HepG2 (cell line): Measurements from ENCODE around the gene KRT71. TPM values are rescaled to one million over a fixed set of nuclear protein-coding genes. Genes with fewer than 3 reads are reported as not detected.

Source experiments
- ATAC-seq: fragments of 200-7000 bp; cut with Tn5 transposase; 3 replicates; pipeline ENCODE4 v1.9.1; 2020; ENCODE audit warnings: mild to moderate bottlenecking, moderate library complexity
- BruUV-seq: library from RNA; stranded (reverse); fragments of 400-500 nt; replicated peaks from 2 replicates; lab custom pipeline; 2021; lab: Mats Ljungman, UMichigan
- CTCF ChIA-PET: fragments of 300-600 bp; formaldehyde crosslinking; extraction: SDS; loops from one replicate; lab custom pipeline; 2021; ENCODE audit warnings: low total read pairs, inconsistent platforms, low intra/inter-chr PET ratio; lab: Yijun Ruan, JAX
- POLR2A ChIA-PET: fragments of 350-600 bp; sonication (Branson Sonifier 250); formaldehyde crosslinking; loops from one replicate; lab custom pipeline; 2020; ENCODE audit warnings: antibody characterized with exemption, inconsistent platforms; lab: Yijun Ruan, JAX
- DNase-seq: peaks from one replicate; pipeline ENCODE4 v3.0.0-alpha.2; 2015; ENCODE audit warnings: low spot score
- FAIRE-seq: peaks from 3 replicates; lab custom pipeline; 2011; peaks lifted over from hg19 to GRCh38; lab: Jason Lieb, UNC
- H2AFZ ChIP-seq: one replicate; pipeline ENCODE4 v1.6.1; 2011; ENCODE audit warnings: low read length, inconsistent platforms
- H3K27ac ChIP-seq: fragments of 300-600 bp; 3 replicates; pipeline ENCODE4 v1.8.0; 2011; ENCODE audit warnings: mixed run types, mild to moderate bottlenecking, mixed read lengths, low read length, inconsistent platforms; ENCODE audit not compliant: insufficient read depth; ENCODE audit errors: extremely low read length
- H3K27me3 ChIP-seq, 2 experiments: fragments of 200-600 bp in 1 of 2; 2 replicates in 1 of 2; 3 replicates in 1 of 2; pipeline versions ENCODE4 v1.6.0 to v1.8.0; 2011; ENCODE audit warnings: low read length in 2 of 2, mild to moderate bottlenecking in 2 of 2, moderate library complexity in 2 of 2, inconsistent platforms in 1 of 2; ENCODE audit not compliant: insufficient read depth in 2 of 2, control insufficient read depth in 1 of 2
- H3K36me3 ChIP-seq, 2 experiments: fragments of 200-600 bp in 1 of 2; replicated peaks in 1 of 2; 2 replicates in 1 of 2; 3 replicates in 1 of 2; pipeline versions ENCODE4 v1.5.1 to v1.8.0; 2011; ENCODE audit warnings: low read length in 2 of 2, inconsistent platforms in 1 of 2; ENCODE audit not compliant: insufficient read depth in 2 of 2, control insufficient read depth in 1 of 2
- H3K4me1 ChIP-seq: 2 replicates; pipeline ENCODE4 v1.5.1; 2012; ENCODE audit warnings: low read length, inconsistent platforms; ENCODE audit not compliant: insufficient read depth
- H3K4me2 ChIP-seq: 2 replicates; pipeline ENCODE4 v1.6.0; 2011; ENCODE audit warnings: low read depth, low read length, inconsistent platforms
- H3K4me3 ChIP-seq, 3 experiments: fragments of 200-600 bp in 1 of 3; sonication (generic), shearing (Covaris generic) in 1 of 3; replicated peaks in 1 of 3; 2 replicates each; pipeline ENCODE4 v1.5.1; 2011 to 2016; ENCODE audit warnings: low read length in 3 of 3, inconsistent platforms in 2 of 3, low read depth in 2 of 3, mild to moderate bottlenecking in 2 of 3, control low read depth in 1 of 3, mixed read lengths in 1 of 3; ENCODE audit not compliant: insufficient read depth in 1 of 3
- H3K79me2 ChIP-seq: one replicate; pipeline ENCODE4 v1.6.1; 2011; ENCODE audit warnings: low read length, inconsistent platforms; ENCODE audit not compliant: insufficient read depth
- H3K9ac ChIP-seq: 2 replicates; pipeline ENCODE4 v1.6.0; 2011; ENCODE audit warnings: mild to moderate bottlenecking, low read depth, low read length, inconsistent platforms; ENCODE audit not compliant: insufficient read depth
- H3K9me3 ChIP-seq: 2 replicates; pipeline ENCODE4 v1.5.1; 2012; ENCODE audit warnings: mild to moderate bottlenecking, low read length
- H4K20me1 ChIP-seq: 2 replicates; pipeline ENCODE4 v1.6.0; 2011; ENCODE audit warnings: inconsistent platforms, mild to moderate bottlenecking, low read length, moderate library complexity; ENCODE audit not compliant: insufficient read depth
- ARID2 ChIP-seq: sonication (generic); formaldehyde crosslinking; IDR thresholded peaks from 2 replicates; pipeline ENCODE4 v1.8.1; 2022; ENCODE audit warnings: mild to moderate bottlenecking, missing genetic modification reagents, borderline replicate concordance
- ATAD3A ChIP-seq: sonication (generic); formaldehyde crosslinking; IDR thresholded peaks from 2 replicates; pipeline ENCODE4 v1.4.0; 2020; ENCODE audit warnings: missing genetic modification reagents
- DBP ChIP-seq: sonication (generic); formaldehyde crosslinking; IDR thresholded peaks from 2 replicates; pipeline ENCODE4 v1.4.0; 2020; ENCODE audit warnings: missing genetic modification reagents; ENCODE audit errors: not compliant biosample characterization
- DR1 ChIP-seq: sonication (generic); formaldehyde crosslinking; IDR thresholded peaks from 2 replicates; pipeline ENCODE4 v1.8.0; 2021; ENCODE audit warnings: mild to moderate bottlenecking, missing genetic modification reagents, inconsistent platforms
- GATA4 ChIP-seq: sonication (generic); IDR thresholded peaks from 2 replicates; pipeline ENCODE4 v1.6.1; 2016; ENCODE audit warnings: antibody characterized with exemption, low read depth, borderline replicate concordance
- GPN1 ChIP-seq: sonication (generic); formaldehyde crosslinking; IDR thresholded peaks from 2 replicates; pipeline ENCODE4 v1.5.1; 2020; ENCODE audit warnings: missing genetic modification reagents, borderline replicate concordance
- HNF4G ChIP-seq, 2 experiments: sonication (generic) in 1 of 2; formaldehyde crosslinking in 1 of 2; IDR thresholded peaks; 2 replicates each; pipeline versions ENCODE4 v1.4.0 to v1.6.1; 2011 to 2020; ENCODE audit warnings: borderline replicate concordance in 2 of 2, low read depth in 2 of 2, mild to moderate bottlenecking in 2 of 2, low read length in 1 of 2, missing genetic modification reagents in 1 of 2, moderate library complexity in 1 of 2
- MAFF ChIP-seq: IDR thresholded peaks from 2 replicates; pipeline ENCODE4 v1.6.1; 2011; ENCODE audit warnings: low read depth, low read length, improper control_type of control experiment
- MZF1 ChIP-seq: sonication (generic); formaldehyde crosslinking; IDR thresholded peaks from 2 replicates; pipeline ENCODE4 v1.8.1; 2023; ENCODE audit warnings: mild to moderate bottlenecking, missing genetic modification reagents, borderline replicate concordance
- RBM22 ChIP-seq: fragments of 200-400 bp; formaldehyde crosslinking; optimal IDR thresholded peaks from 2 replicates; pipeline ENCODE3; 2017; ENCODE audit warnings: mild to moderate bottlenecking, low read length, moderate library complexity
- SRSF9 ChIP-seq: fragments of 200-400 bp; formaldehyde crosslinking; IDR thresholded peaks from 2 replicates; pipeline ENCODE4 v1.6.1; 2018; ENCODE audit warnings: borderline replicate concordance, mild to moderate bottlenecking, low read depth, low read length; ENCODE audit not compliant: insufficient read depth, poor library complexity, severe bottlenecking
- WGBS: methylation state at CpG from one replicate; pipeline ENCODE4 v1.1.6; 2017; ENCODE audit warnings: low lambda C conversion rate; 5-methylcytosine and 5-hydroxymethylcytosine counted together
- in situ Hi-C: cut with HindIII; loops from 2 replicates; pipeline ENCODE4 v1.10.0; 2017; ENCODE audit warnings: low pct_unique_long_range_greater_than_20kb; ENCODE audit not compliant: extremely low pct_ligation_motif_present
- intact Hi-C: fragments of 100-400 bp; cut with micrococcal nuclease; formaldehyde crosslinking; loops from one replicate; pipeline ENCODE4 v1.10.0; 2022; ENCODE audit not compliant: unreplicated experiment
- polyA plus RNA-seq, 8 experiments: library from polyadenylated mRNA; depleted of rRNA in 3 of 8; stranded (reverse) in 7 of 8; unstranded in 1 of 8; fragments of >200 nt; fragmentation: Illumina TruSeq in 4 of 8; extraction: Trizol in 4 of 8; gene quantifications; 2 replicates each; pipeline versions ENCODE4 v1.2.1 to v1.2.3, GENCODE V29; 2011 to 2016; ENCODE audit warnings: low read depth in 4 of 8, missing spikeins in 1 of 8, mixed read lengths in 1 of 8; ENCODE audit not compliant: insufficient read depth in 1 of 8
- total RNA-seq, 5 experiments: library from RNA; depleted of rRNA; stranded (reverse); fragments of >200 nt; fragmentation: Illumina TruSeq; extraction: Trizol; gene quantifications; 2 replicates each; pipeline ENCODE4 v1.2.3, GENCODE V29; 2016; ENCODE audit warnings: low read depth in 1 of 5
- TF ChIP-seq, protein P1 (sequence below): IDR thresholded peaks from 2 replicates; pipeline ENCODE4 v1.6.1; 2016; ENCODE audit warnings: missing biosample characterization, missing genetic modification reagents, low read depth

KRT71 gene
- total and polyA plus RNA-seq, 2 of the 13 experiments (the other 11 are each of a cell fraction or from before 2014, with no cell fraction given), result not detected

DNA sequence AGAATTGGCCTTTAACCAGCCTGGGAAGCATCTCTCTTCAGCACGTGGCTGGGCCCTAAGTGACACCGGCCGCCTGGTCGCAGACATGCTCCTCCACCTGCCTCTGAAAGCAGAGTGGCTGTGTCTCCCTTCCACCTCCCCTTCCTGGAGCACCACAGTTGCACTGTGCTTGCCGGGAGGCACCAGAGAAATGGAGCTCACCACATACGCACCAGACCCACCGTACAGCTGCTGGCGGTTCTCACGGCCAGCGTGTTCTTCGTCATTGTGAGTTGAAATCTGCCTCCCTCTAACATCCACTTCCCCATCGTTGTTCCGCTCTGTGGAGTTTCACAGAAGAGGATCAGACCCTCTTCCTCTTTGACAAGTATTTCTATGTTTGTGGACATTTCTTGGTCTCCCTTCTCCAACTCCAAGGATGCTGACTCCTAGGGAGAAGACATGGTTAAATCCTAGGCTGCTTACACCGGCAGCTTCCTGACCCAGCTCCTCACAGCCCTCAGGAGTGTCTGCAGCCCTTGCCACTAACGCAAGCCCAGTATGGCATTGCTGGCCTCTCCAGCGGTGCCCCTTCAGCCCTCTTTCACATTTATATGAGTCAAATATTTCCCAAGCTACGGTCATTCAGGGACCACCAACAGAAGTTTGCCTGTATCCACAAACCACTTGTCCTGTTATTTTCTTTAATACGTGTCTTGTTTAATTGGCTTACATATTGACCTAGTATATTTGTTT lies 21.2 kb downstream of the KRT71 start:
- CTCF ChIA-PET, result no interaction called here
- Histone ChIP-seq H3K27ac (no peak overlapping the region), H3K27me3 (peaks cover 3 to 14% of the 10 kb centered on the region in 2 experiments; a peak in 4 of 5 replicates), H3K79me2 (no peaks in the 10 kb centered on the region), H3K4me2 (no peak overlapping the region), H3K4me3 (no peak overlapping the region), H3K4me1 (no peaks in the 10 kb centered on the region), H3K9ac (no peak overlapping the region), H3K36me3 (no peaks in the 10 kb centered on the region), H4K20me1 (no peaks in the 10 kb centered on the region), H2AFZ (no peak overlapping the region), H3K9me3 (no peaks in the 10 kb centered on the region)
- in situ Hi-C loops (loop anchor here (25.0 kb wide), 1 partner anchor 394 kb away; no protein-coding TSS in a partner anchor), intact Hi-C loops (no loop called here)
- POLR2A ChIA-PET, result no interaction called here
- FAIRE-seq, result no peak
- ATAC-seq, result no peak
- WGBS, result 36% methylated on average over 16 of the region's 18 CpGs
- DNase-seq, result no peak
- BruUV-seq, result no TSS peak
- no peak for TF ChIP-seq HNF4G (IDR thresholded peaks at IDR 0.05; ENCODE audit: borderline replicate concordance, low read depth, low read length)
- no peak for TF ChIP-seq HNF4G (CRISPR knock-in tag; IDR thresholded peaks at IDR 0.05; ENCODE audit: borderline replicate concordance, low read depth)
- TF ChIP-seq ATAD3A (CRISPR knock-in tag), result no peak
- TF ChIP-seq SRSF9, result no peak
- TF ChIP-seq GATA4, result no peak
- no peak for TF ChIP-seq GPN1
- no peak for TF ChIP-seq DBP (CRISPR knock-in tag)
- TF ChIP-seq RBM22, result no peak
- no peak for TF ChIP-seq ARID2
- no peak for TF ChIP-seq DR1 (CRISPR knock-in tag)
- TF ChIP-seq MAFF, result no peak
- TF ChIP-seq, protein P1, sequence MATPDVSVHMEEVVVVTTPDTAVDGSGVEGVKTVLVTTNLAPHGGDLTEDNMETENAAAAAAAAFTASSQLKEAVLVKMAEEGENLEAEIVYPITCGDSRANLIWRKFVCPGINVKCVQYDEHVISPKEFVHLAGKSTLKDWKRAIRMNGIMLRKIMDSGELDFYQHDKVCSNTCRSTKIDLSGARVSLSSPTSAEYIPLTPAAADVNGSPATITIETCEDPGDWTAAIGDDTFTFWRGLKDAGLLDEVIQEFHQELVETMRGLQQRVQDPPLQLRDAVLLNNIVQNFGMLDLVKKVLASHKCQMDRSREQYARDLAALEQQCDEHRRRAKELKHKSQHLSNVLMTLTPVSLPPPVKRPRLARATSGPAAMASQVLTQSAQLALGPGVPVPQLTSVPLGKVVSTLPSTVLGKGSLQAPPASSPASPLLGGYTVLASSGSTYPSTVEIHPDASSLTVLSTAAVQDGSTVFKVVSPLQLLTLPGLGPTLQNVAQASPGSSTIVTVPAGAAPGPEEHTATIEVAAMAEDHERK (CRISPR knock-in tag), result no peak
- no peak for TF ChIP-seq MZF1
